ENCODE results near the gene MYL10. TPM values are rescaled to one million over a fixed set of nuclear protein-coding genes. Genes with fewer than 3 reads are reported as not detected.

The MYL10 gene
- total and polyA plus RNA-seq, 2 of the 13 experiments (the other 11 are each of a cell fraction or from before 2014, with no cell fraction given): not detected

- Histone ChIP-seq H3K27me3 (ENCODE audit: control insufficient read depth in 1 of 2, insufficient read depth in 2 of 2, low read length in 2 of 2) (peaks cover 4 to 42% of the 10 kb centered on the region in 2 experiments; a peak in 3 of 5 replicates), H3K4me2 (ENCODE audit: low read depth, low read length) (no peak overlapping the region), H3K9me3 (ENCODE audit: low read length) (no peaks in the 10 kb centered on the region), H3K9ac (ENCODE audit: insufficient read depth, low read depth, low read length) (no peak overlapping the region), H3K36me3 (replicated peaks in 1 of 2; ENCODE audit: control insufficient read depth in 1 of 2, insufficient read depth in 2 of 2, low read length in 2 of 2) (no peaks in the 10 kb centered on the region), H4K20me1 (ENCODE audit: insufficient read depth, low read length) (no peaks in the 10 kb centered on the region), H3K27ac (ENCODE audit: extremely low read length, insufficient read depth, low read length) (no peak overlapping the region), H3K4me1 (ENCODE audit: insufficient read depth, low read length) (no peaks in the 10 kb centered on the region), H2AFZ (ENCODE audit: low read length) (no peak overlapping the region), H3K4me3 (replicated peaks in 1 of 3; ENCODE audit: insufficient read depth in 1 of 3, low read depth in 2 of 3, low read length in 3 of 3) (no peak overlapping the region), H3K79me2 (ENCODE audit: insufficient read depth, low read length) (no peaks in the 10 kb centered on the region)
- ChIA-PET POLR2A (no interaction called here), CTCF (ENCODE audit: low intra/inter-chr PET ratio, low total read pairs) (no interaction called here)
- FAIRE-seq: no peak
- no peak for DNase-seq (ENCODE audit: low spot score)
- no peak for ATAC-seq
- in situ Hi-C loops (cut with HindIII; ENCODE audit: extremely low pct_ligation_motif_present, low pct_unique_long_range_greater_than_20kb) (no loop called here), intact Hi-C loops (cut with micrococcal nuclease; ENCODE audit: unreplicated experiment) (no loop called here)
- BruUV-seq (replicated peaks): no TSS peak
- WGBS (ENCODE audit: low lambda C conversion rate): 67% methylated on average over 9 of the region's 20 CpGs
- TF ChIP-seq SIX1 (CRISPR knock-in tag; IDR thresholded peaks at IDR 0.05; ENCODE audit: borderline replicate concordance) (no peak), KLF16 (CRISPR knock-in tag; IDR thresholded peaks at IDR 0.05) (no peak), LRRFIP1 (CRISPR knock-in tag; conservative IDR thresholded peaks at IDR 0.05) (no peak), ZNF234 (CRISPR knock-in tag; conservative IDR thresholded peaks at IDR 0.05) (no peak), ATF4 (CRISPR knock-in tag; IDR thresholded peaks at IDR 0.05) (no peak), SMARCC2 (IDR thresholded peaks at IDR 0.05) (no peak), SUZ12 (IDR thresholded peaks at IDR 0.05; ENCODE audit: low read depth, low read length) (no peak), AGO1 (IDR thresholded peaks at IDR 0.05; ENCODE audit: low read depth, low read length, poor library complexity, severe bottlenecking) (no peak), NCOA1 (CRISPR knock-in tag; IDR thresholded peaks at IDR 0.05) (no peak), ELF4 (CRISPR knock-in tag; IDR thresholded peaks at IDR 0.05; ENCODE audit: borderline replicate concordance) (no peak)
- TF ChIP-seq, protein P1, sequence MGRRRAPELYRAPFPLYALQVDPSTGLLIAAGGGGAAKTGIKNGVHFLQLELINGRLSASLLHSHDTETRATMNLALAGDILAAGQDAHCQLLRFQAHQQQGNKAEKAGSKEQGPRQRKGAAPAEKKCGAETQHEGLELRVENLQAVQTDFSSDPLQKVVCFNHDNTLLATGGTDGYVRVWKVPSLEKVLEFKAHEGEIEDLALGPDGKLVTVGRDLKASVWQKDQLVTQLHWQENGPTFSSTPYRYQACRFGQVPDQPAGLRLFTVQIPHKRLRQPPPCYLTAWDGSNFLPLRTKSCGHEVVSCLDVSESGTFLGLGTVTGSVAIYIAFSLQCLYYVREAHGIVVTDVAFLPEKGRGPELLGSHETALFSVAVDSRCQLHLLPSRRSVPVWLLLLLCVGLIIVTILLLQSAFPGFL (CRISPR knock-in tag; IDR thresholded peaks at IDR 0.05): no peak
- TF ChIP-seq, protein P2, sequence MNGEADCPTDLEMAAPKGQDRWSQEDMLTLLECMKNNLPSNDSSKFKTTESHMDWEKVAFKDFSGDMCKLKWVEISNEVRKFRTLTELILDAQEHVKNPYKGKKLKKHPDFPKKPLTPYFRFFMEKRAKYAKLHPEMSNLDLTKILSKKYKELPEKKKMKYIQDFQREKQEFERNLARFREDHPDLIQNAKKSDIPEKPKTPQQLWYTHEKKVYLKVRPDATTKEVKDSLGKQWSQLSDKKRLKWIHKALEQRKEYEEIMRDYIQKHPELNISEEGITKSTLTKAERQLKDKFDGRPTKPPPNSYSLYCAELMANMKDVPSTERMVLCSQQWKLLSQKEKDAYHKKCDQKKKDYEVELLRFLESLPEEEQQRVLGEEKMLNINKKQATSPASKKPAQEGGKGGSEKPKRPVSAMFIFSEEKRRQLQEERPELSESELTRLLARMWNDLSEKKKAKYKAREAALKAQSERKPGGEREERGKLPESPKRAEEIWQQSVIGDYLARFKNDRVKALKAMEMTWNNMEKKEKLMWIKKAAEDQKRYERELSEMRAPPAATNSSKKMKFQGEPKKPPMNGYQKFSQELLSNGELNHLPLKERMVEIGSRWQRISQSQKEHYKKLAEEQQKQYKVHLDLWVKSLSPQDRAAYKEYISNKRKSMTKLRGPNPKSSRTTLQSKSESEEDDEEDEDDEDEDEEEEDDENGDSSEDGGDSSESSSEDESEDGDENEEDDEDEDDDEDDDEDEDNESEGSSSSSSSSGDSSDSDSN (CRISPR knock-in tag; IDR thresholded peaks at IDR 0.05): no peak
Measured at GRCh38 chr7:101618207-101618839, 10.8 kb downstream of the MYL10 start.

All from HepG2 (cell line).